OCI-LY7 (cell line): ENCODE results near the gene ZNF749. TPM values are rescaled to one million over a fixed set of nuclear protein-coding genes. Genes with fewer than 3 reads are reported as not detected.

Experiments used
- BruUV-seq: library from RNA; stranded (reverse); fragments of 400-500 nt; replicated peaks from 2 replicates; lab custom pipeline; 2021; lab: Mats Ljungman, UMichigan
- CTCF ChIA-PET: fragments of 300-600 bp; sonication (Branson Sonifier 250); formaldehyde crosslinking; loops from one replicate; lab custom pipeline; 2022; ENCODE audit warnings: antibody characterized with exemption; ENCODE audit not compliant: unreplicated experiment; lab: Charles Lee
- POLR2A ChIA-PET: fragments of 300-600 bp; sonication (Branson Sonifier 250); formaldehyde crosslinking; loops from one replicate; lab custom pipeline; 2022; ENCODE audit warnings: antibody characterized with exemption; lab: Charles Lee
- DNase-seq: peaks from one replicate; pipeline ENCODE4 v3.0.0-alpha.2; 2015; ENCODE audit warnings: low spot score
- H2AFZ ChIP-seq: fragments of 200-600 bp; sonication (generic), shearing (Covaris generic); 2 replicates; pipeline ENCODE4 v1.6.1; 2014; ENCODE audit warnings: mild to moderate bottlenecking, antibody characterized with exemption, low read length, moderate library complexity
- H3K27ac ChIP-seq: fragments of 200-600 bp; sonication (generic); 2 replicates; pipeline ENCODE4 v1.5.1; 2014; ENCODE audit warnings: mixed run types, low read depth, mild to moderate bottlenecking, moderate library complexity, low read length, inconsistent platforms; ENCODE audit not compliant: poor library complexity, severe bottlenecking
- H3K36me3 ChIP-seq: fragments of 200-600 bp; sonication (generic); 2 replicates; pipeline ENCODE4 v1.6.1; 2014; ENCODE audit warnings: mild to moderate bottlenecking, antibody characterized with exemption, low read length, moderate library complexity, mixed read lengths; ENCODE audit not compliant: insufficient read depth
- H3K4me1 ChIP-seq: fragments of 200-600 bp; sonication (generic); 2 replicates; pipeline ENCODE4 v1.5.1; 2014; ENCODE audit warnings: mild to moderate bottlenecking, low read length; ENCODE audit not compliant: insufficient read depth, poor library complexity, severe bottlenecking
- H3K4me2 ChIP-seq: fragments of 200-600 bp; sonication (generic); 2 replicates; pipeline ENCODE4 v1.6.1; 2014; ENCODE audit warnings: mild to moderate bottlenecking, low read length
- H3K4me3 ChIP-seq: fragments of 200-600 bp; sonication (generic); 2 replicates; pipeline ENCODE4 v1.5.1; 2014; ENCODE audit warnings: mild to moderate bottlenecking, low read depth, low read length; ENCODE audit not compliant: poor library complexity, severe bottlenecking
- H3K79me2 ChIP-seq: fragments of 200-600 bp; sonication (generic); 2 replicates; pipeline ENCODE4 v1.6.1; 2016; ENCODE audit warnings: low read depth, mild to moderate bottlenecking, low read length, moderate library complexity, mixed read lengths; ENCODE audit not compliant: insufficient read depth
- H3K9me2 ChIP-seq: fragments of 200-600 bp; sonication (generic); 2 replicates; pipeline ENCODE4 v1.6.1; 2016; ENCODE audit warnings: mild to moderate bottlenecking, low read length, mixed read lengths; ENCODE audit not compliant: insufficient read depth
- H3K9me3 ChIP-seq: fragments of 200-600 bp; sonication (generic); 2 replicates; pipeline ENCODE4 v1.6.1; 2014; ENCODE audit warnings: mild to moderate bottlenecking, mixed run types, low read length, mixed read lengths
- H4K20me1 ChIP-seq: fragments of 200-600 bp; sonication (generic); 2 replicates; pipeline ENCODE4 v1.6.1; 2014; ENCODE audit warnings: mild to moderate bottlenecking, antibody characterized with exemption, low read length, moderate library complexity, mixed read lengths; ENCODE audit not compliant: insufficient read depth
- CTCF ChIP-seq: fragments of 200-600 bp; sonication (generic); conservative IDR thresholded peaks from 2 replicates; pipeline ENCODE4 v1.5.1; 2014; ENCODE audit warnings: mild to moderate bottlenecking, antibody characterized with exemption, low read length, moderate library complexity, mixed read lengths
- EZH2phosphoT487 ChIP-seq: fragments of 200-600 bp; sonication (generic); IDR thresholded peaks from 2 replicates; pipeline ENCODE4 v1.6.1; 2018; ENCODE audit warnings: low read depth, borderline replicate concordance, mild to moderate bottlenecking, mixed run types, antibody characterized with exemption, low read length, moderate library complexity, mixed read lengths
- intact Hi-C: fragments of 100-400 bp; cut with micrococcal nuclease; formaldehyde crosslinking; loops from one replicate; pipeline ENCODE4 v1.10.0; 2022; ENCODE audit not compliant: unreplicated experiment
- total RNA-seq, 2 experiments: library from RNA; depleted of rRNA in 1 of 2; stranded (reverse); fragments of >200 nt in 1 of 2; shearing (Covaris generic) in 1 of 2; gene quantifications; 2 replicates each; pipeline ENCODE4 v1.2.3, GENCODE V29; 2014 to 2022

Gene ZNF749
- total RNA-seq, 2 experiments from 2014 or later = 14.2 to 27.1 TPM

GRCh38 chr19:57389730-57390598 is 45.2 kb upstream of the ZNF749 start, which contains the start of gene ZNF548:
ZNF548 (plus strand) TSS chr19:57389854; CDS start chr19:57390100, 246 bp downstream.
- ChIA-PET CTCF (no interaction called here), POLR2A (interaction anchor here (0.6 to 1.3 kb wide), 4 partner anchors 20 to 1164 kb away, joined by 3 read pairs; partner anchors contain the start of genes TRAPPC2B and ZNF547)
- Histone ChIP-seq H3K4me3 (peak within 1 kb of the TSS; percentile 86), H3K4me1 (peaks cover 16% of the 10 kb centered on the region), H4K20me1 (no peaks in the 10 kb centered on the region), H3K4me2 (peak within 1 kb of the TSS; percentile 92), H3K79me2 (peaks cover 27% of the 10 kb centered on the region; the same call in 1 of the 2 replicates), H2AFZ (peak within 1 kb of the TSS; percentile 100), H3K9me2 (no peaks in the 10 kb centered on the region), H3K9me3 (peaks cover 22% of the 10 kb centered on the region; the same call in 1 of the 2 replicates), H3K27ac (peak within 1 kb of the TSS; percentile 34), H3K36me3 (peaks cover 20% of the 10 kb centered on the region)
- intact Hi-C loops = loop anchor here (1.0 kb wide), 1 partner anchor 27 kb away; the partner anchor contains the start of genes TRAPPC2B and ZNF547
- TF ChIP-seq EZH2phosphoT487 (no peak), CTCF (0 out of 2 replicates have a peak, but pooled peaks have one; percentile 46)
- DNase-seq = peak; percentile 98
- no TSS peak for BruUV-seq

GRCh38 chr19:57395710-57396109 is 39.4 kb upstream of the ZNF749 start:
- intact Hi-C loops = no loop called here
- no peaks in the 10 kb centered on the region for H3K9me2 ChIP-seq
- peaks cover 5% of the 10 kb centered on the region for H3K4me1 ChIP-seq
- TF ChIP-seq EZH2phosphoT487 (no peak), CTCF (no peak)
- no peak for DNase-seq
- H3K4me3 ChIP-seq = no peak overlapping the region
- BruUV-seq = no TSS peak
- ChIA-PET CTCF (no interaction called here), POLR2A (no interaction called here)
- H3K9me3 ChIP-seq = peaks cover 11% of the 10 kb centered on the region; the same call in 1 of the 2 replicates
- H3K36me3 ChIP-seq = peaks cover 55% of the 10 kb centered on the region
- peaks cover 20% of the 10 kb centered on the region; the same call in 1 of the 2 replicates for H3K79me2 ChIP-seq
- H4K20me1 ChIP-seq = no peaks in the 10 kb centered on the region
- H3K27ac ChIP-seq = no peak overlapping the region
- H3K4me2 ChIP-seq = no peak overlapping the region
- H2AFZ ChIP-seq = no peak overlapping the region
